ENCODE data around the gene DCUN1D4. TPM values are rescaled to one million over a fixed set of nuclear protein-coding genes. Genes with fewer than 3 reads are reported as not detected.

Gene DCUN1D4
- total RNA-seq, 2 donors from 2014 or later, result 30.7 to 39.1 TPM

DNA sequence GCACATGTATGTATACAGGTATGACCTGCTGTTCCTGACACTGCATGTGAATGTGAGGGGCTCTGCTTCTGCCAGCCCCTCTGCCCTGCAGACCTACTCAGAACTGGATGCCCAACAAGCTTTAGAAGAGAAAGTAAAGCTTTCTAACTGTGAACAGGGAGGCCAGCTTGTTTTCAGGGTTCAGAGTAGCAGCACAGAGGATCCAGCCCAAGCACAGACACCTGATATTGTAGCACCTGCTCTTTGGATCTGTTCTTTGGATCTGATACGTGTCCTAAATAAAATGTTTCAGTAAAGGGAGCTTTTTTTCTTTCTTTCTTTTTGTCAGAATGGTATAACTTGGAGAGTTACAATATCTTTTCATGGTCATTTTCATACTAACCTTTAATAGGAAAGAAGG lies 19.2 kb downstream of the DCUN1D4 start:
- H3K36me3 Mint-ChIP-seq (ENCODE audit: low read depth), result no peaks in the 10 kb centered on the region
- no peak for ATAC-seq
- no peak overlapping the region for H3K27ac Mint-ChIP-seq
- peaks cover 18% of the 10 kb centered on the region for H3K4me1 Mint-ChIP-seq
- no peaks in the 10 kb centered on the region for H3K27me3 Mint-ChIP-seq
- H3K9me3 ChIP-seq (ENCODE audit: control insufficient read depth, low read length, poor library complexity, severe bottlenecking), result no peaks in the 10 kb centered on the region
- H3K4me3 Mint-ChIP-seq, result no peak overlapping the region
- DNase-seq, result no peak

DNA sequence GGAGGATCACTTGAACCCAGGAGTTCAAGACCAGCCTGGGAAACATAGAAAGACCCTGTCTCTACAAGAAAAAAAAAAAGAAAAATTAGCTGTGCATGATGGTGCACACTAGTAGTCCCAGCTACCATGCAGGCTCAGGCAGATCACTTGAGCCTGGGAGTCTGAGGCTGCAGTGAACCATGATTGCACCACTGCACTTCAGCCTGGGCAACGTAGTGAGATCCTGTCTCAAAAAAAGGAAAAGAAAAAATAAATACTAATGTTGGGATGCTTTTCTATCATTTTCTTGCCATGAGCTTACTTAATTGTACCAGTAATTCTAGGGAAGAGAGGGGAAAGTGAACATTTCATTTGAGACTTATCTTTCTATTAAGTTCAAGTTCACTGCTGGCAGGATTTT lies 19.8 kb downstream of the DCUN1D4 start:
- Mint-ChIP-seq H3K4me1 (peaks cover 15% of the 10 kb centered on the region), H3K36me3 (ENCODE audit: low read depth) (no peaks in the 10 kb centered on the region), H3K27ac (no peak overlapping the region), H3K27me3 (no peaks in the 10 kb centered on the region), H3K4me3 (no peak overlapping the region)
- H3K9me3 ChIP-seq (ENCODE audit: control insufficient read depth, low read length, poor library complexity, severe bottlenecking), result no peaks in the 10 kb centered on the region
- DNase-seq (no peak), ATAC-seq (no peak)

DNA sequence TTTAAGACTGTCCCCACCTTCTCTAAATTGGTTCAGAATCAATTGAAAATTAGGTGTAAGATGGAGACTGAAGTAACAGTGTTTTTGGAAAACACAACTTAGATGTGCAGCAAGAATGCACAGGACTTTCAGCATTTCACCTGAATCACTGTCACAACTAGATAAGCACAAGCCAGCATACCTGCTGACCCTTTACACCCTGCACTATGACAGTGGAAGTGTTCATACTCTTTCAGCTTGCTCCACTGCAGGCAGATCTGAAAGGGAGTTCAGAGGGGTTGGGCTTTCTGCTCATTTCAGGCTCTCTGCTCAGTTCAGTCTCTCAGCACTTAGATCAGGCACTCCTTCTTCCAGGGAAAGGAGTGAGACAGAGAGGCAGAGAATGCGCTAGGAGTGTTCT lies 22.8 kb downstream of the DCUN1D4 start:
- Mint-ChIP-seq H3K27ac (no peak overlapping the region), H3K4me1 (peaks cover 7% of the 10 kb centered on the region), H3K36me3 (ENCODE audit: low read depth) (no peaks in the 10 kb centered on the region), H3K4me3 (no peak overlapping the region), H3K27me3 (no peaks in the 10 kb centered on the region)
- H3K9me3 ChIP-seq (ENCODE audit: control insufficient read depth, low read length, poor library complexity, severe bottlenecking), result no peaks in the 10 kb centered on the region
- DNase-seq (no peak), ATAC-seq (no peak)

DNA sequence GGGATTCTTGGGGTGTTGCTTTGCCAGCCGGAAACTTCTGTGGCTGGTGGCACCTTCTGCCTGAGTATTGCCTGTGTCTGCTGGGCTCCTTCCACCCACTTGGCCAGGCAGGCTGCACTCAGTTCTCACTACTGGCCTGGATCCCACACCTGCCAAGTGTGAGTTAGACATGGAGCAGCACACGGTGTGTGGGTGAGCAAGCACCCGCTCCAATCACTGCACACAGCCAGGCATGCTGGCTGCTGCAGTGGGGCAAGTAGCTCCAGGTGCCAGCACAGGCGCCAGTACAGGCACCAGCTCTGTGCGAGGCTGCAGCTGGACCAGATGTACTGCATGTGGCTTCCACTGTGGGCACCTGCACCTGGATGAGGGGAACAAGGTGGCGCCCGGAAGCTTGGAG lies 23.9 kb downstream of the DCUN1D4 start:
- no peak for ATAC-seq
- Mint-ChIP-seq H3K4me1 (peaks cover 4% of the 10 kb centered on the region), H3K36me3 (ENCODE audit: low read depth) (peaks cover 2% of the 10 kb centered on the region), H3K27me3 (no peaks in the 10 kb centered on the region), H3K4me3 (no peak overlapping the region), H3K27ac (no peak overlapping the region)
- no peaks in the 10 kb centered on the region for H3K9me3 ChIP-seq (ENCODE audit: control insufficient read depth, low read length, poor library complexity, severe bottlenecking)
- no peak for DNase-seq

DNA sequence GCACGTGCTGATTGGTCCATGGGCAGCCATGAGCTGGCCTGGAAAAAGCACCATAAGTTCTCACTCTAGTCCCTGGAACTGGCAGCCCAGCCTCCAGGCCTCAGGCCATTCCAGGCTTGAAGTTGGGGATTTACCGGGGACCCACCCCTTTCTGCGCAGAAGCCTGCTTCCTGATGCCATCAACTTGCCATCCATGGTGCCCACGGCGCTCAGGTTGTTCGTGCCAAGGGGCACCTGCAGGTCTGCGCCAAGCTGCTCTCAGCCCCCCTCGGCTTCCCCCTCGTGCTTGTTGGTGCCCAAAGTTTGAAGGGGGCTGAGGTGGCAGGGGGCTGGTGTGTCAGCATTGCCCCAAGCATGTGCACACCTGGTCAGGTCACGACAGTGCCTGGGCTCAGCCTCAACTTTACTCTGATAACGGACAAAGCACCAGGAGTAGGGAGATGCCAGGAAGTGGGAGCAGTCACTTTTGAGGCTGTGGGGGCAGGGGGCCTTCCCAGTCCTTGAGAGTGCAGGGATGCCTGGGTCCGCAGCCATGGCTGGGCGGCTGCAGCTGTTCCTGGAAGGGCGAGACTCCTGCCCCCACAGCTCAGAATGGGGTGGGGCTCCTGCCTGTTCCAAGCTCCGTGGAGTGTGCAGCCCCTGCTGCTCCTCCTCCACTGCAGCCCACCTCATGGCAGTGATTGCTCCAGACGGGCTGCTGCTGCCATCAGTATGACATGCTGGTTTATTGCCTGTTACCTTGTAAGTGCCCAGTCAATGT lies 24.9 kb downstream of the DCUN1D4 start:
- no peak for ATAC-seq
- Mint-ChIP-seq H3K4me1 (peaks cover 6% of the 10 kb centered on the region), H3K36me3 (ENCODE audit: low read depth) (peaks cover 6% of the 10 kb centered on the region), H3K27ac (no peak overlapping the region), H3K4me3 (no peak overlapping the region), H3K27me3 (no peaks in the 10 kb centered on the region)
- no peak for DNase-seq
- H3K9me3 ChIP-seq (ENCODE audit: control insufficient read depth, low read length, poor library complexity, severe bottlenecking), result no peaks in the 10 kb centered on the region

DNA sequence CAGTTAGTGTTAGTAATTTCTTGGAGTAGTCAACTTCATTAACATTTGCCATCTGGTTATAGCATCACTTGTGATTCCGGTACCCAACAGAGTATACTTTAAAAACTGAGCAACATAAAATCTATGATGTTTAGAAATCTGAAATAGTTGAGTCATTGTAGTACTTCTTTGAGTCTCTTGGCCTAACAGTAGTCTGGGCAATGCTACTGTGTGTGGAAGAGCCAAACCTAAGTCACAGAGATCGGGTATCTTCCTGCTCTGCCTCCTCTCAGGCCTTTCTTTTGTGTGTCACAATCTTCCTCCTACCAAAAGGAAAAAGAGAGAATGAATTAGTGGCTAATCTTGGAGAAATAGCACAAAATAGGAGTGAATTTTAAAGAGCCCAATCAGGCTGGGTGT lies 25.5 kb downstream of the DCUN1D4 start:
- H3K27ac Mint-ChIP-seq, result no peak overlapping the region

DNA sequence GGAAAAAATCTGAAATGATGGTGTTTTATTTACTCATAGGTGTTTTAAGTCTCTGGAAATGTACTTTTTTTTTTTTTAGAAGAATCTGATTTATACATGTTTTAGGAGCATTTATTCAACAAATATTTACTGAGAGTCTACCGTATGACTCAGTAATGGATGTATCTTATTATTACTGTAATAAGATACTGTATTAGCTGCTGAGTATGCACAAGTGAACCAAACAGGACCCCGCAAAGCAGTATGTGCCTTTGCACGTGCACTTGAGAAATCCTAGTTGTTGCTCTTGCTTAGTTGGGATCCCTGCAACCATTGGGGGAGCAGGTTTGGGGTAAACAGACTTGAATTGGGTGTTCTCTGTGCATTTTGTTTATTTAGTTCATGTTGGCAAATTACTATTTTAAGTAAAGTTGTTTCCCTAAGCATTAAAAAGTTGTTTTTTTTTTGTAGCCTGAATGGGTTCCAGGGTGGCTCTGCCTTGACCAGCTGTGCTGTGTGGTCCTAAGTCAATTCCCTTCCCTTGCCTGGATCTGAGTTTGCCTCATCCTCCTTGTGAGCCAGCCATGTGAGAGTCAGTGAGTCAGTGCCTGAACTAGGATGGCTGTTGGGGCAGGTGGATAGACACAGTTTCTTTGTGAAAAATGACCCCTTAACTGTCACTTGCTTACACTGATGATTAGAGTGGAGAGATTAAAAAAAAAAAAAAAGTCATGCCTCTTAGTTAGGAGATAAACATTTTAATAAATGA lies 27.7 kb downstream of the DCUN1D4 start:
- ATAC-seq, result no peak
- Mint-ChIP-seq H3K4me3 (no peak overlapping the region), H3K36me3 (ENCODE audit: low read depth) (peaks cover 14% of the 10 kb centered on the region), H3K27me3 (no peaks in the 10 kb centered on the region), H3K27ac (no peak overlapping the region), H3K4me1 (peaks cover 6% of the 10 kb centered on the region)
- no peaks in the 10 kb centered on the region for H3K9me3 ChIP-seq (ENCODE audit: control insufficient read depth, low read length, poor library complexity, severe bottlenecking)
- DNase-seq, result no peak

More for the DNA sequence above, 25.5 kb downstream of the DCUN1D4 start:
- Mint-ChIP-seq H3K4me1 (peaks cover 6% of the 10 kb centered on the region), H3K27me3 (no peaks in the 10 kb centered on the region), H3K36me3 (ENCODE audit: low read depth) (peaks cover 11% of the 10 kb centered on the region), H3K4me3 (no peak overlapping the region)
- no peaks in the 10 kb centered on the region for H3K9me3 ChIP-seq (ENCODE audit: control insufficient read depth, low read length, poor library complexity, severe bottlenecking)
- no peak for DNase-seq
- ATAC-seq, result no peak

DNA sequence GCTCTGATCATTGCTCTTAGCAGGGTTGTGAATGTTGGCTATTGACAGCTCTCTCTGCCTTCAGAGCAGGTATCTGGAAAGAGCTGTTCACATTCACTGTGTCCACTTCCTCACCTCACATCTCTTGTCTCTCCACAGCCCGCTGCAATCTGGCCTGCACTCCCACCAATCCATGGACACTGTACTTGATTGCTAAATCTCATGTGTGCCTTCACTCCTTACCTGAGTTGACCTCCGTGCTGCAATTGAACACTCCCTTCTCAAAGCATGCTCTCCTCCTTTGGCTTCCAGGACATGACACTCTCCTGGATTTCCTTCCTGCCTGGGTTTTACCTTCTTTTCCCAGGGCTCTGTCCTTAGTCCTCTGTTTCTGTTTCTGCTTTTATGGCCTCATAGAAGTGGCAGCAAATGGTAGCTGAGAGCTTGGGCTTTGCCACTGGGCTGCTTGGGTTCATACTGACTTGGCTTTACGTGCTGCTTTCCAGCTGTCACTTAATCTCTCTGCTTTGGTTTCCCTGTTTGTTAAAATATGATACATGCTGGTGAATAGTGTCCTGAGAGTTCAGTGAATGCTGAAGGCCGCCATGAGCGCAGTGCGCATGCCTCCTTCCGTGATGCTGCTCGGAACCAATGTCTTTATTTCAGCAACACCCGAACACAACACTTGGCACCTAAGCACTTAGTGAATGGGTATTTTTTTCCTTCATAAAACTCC lies 29.5 kb downstream of the DCUN1D4 start:
- H3K9me3 ChIP-seq (ENCODE audit: control insufficient read depth, low read length, poor library complexity, severe bottlenecking), result no peaks in the 10 kb centered on the region
- peak overlapping the region; percentile 57 for H3K4me3 Mint-ChIP-seq
- DNase-seq (no peak), ATAC-seq (no peak)
- H3K36me3 Mint-ChIP-seq (ENCODE audit: low read depth), result peaks cover 14% of the 10 kb centered on the region
- H3K27ac Mint-ChIP-seq, result no peak overlapping the region
- peaks cover 6% of the 10 kb centered on the region for H3K4me1 Mint-ChIP-seq
- H3K27me3 Mint-ChIP-seq, result no peaks in the 10 kb centered on the region

DNA sequence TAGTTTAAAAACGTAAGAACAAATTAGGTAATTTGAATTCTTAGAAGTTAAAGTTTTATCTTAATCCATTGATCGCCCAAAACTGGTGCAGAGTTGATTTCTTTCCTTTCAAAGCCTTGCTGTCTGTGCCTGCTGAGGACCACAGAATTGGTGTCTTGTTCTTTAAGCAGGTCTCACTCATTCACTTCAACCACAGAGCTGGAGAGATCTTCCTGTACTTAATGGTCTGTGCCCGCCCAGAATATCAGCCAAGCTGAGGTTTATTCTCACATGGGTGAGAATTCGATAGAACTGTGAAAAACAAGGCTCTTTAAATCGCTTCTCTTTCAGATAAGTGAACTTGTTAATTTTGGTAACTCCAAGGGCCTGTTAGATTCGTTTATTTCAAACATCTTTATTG lies 31.6 kb downstream of the DCUN1D4 start:
- Mint-ChIP-seq H3K4me3 (no peak overlapping the region), H3K36me3 (ENCODE audit: low read depth) (peaks cover 21% of the 10 kb centered on the region), H3K27me3 (no peaks in the 10 kb centered on the region), H3K27ac (no peak overlapping the region), H3K4me1 (peaks cover 14% of the 10 kb centered on the region)
- ATAC-seq, result no peak
- DNase-seq, result no peak
- H3K9me3 ChIP-seq (ENCODE audit: control insufficient read depth, low read length, poor library complexity, severe bottlenecking), result no peaks in the 10 kb centered on the region

DNA sequence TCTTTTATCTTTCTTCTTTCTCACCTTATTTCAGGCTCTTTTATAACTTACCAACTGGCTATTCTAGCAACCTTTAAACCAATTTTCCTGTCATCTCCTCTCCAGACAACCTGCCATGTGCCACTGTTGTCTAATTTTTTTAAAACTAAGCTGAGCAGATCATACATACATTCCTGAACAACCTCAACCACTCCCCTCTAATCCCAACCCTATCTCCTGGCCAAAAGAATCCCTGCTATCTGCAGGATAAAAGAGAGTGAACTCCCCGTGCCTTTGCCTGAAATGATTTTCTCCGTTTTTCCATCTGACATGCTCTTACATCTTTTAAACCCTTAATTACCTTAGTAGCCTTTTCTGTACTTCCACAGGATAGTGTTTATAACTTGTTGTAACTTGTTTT lies 35.5 kb downstream of the DCUN1D4 start:
- ATAC-seq, result no peak
- no peaks in the 10 kb centered on the region for H3K9me3 ChIP-seq (ENCODE audit: control insufficient read depth, low read length, poor library complexity, severe bottlenecking)
- peak overlapping the region; percentile 47 for H3K27ac Mint-ChIP-seq
- no peak for DNase-seq
- peaks cover 15% of the 10 kb centered on the region for H3K36me3 Mint-ChIP-seq (ENCODE audit: low read depth)
- H3K4me1 Mint-ChIP-seq, result peaks cover 7% of the 10 kb centered on the region
- H3K4me3 Mint-ChIP-seq, result no peak overlapping the region
- H3K27me3 Mint-ChIP-seq, result no peaks in the 10 kb centered on the region

DNA sequence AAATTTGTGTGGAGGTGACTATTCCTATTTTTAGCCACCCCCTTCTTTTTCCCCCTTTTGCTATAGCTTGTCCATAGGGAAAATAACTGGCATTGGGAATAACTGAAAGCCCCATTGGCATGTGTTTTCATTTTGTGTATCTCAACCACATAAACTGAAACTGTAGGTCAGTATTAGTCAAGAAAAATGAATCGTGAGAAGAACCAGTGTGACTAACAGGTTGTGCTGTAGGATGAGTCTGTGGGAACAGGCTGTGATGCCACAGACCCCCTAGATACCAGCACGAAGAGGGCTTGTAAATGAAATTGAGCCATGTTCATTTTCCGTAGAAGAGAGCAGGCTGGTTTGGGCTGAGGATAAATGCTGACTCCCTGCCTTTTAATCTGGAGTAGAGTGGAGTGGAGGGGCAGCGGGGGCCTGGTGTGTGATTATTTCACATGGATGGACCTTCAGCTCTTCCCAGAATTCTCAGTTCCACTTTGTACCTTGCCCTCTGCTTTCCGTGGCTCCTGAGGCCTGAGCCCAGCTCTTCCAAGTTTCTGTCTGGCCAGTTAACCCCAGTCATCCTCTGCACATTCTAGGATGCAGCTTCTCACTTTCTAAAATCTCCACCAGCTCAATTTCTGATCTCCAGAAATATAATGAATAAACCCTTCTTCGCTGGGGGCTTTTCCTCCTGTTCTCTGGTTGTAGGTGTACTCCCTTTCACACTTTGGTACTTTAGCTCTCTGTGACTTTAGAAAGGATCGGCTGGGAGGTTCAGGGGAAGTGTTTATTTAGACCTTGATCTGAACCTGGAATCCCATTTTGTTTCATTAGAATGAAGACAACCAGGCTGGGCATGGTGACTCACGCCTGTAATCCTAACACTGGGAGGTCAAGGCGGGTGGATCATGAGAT lies 37.3 kb downstream of the DCUN1D4 start:
- Mint-ChIP-seq H3K27me3 (no peaks in the 10 kb centered on the region), H3K36me3 (ENCODE audit: low read depth) (peaks cover 16% of the 10 kb centered on the region), H3K27ac (peak overlapping the region; percentile 80), H3K4me1 (peaks cover 16% of the 10 kb centered on the region), H3K4me3 (no peak overlapping the region)
- no peak for DNase-seq
- no peaks in the 10 kb centered on the region for H3K9me3 ChIP-seq (ENCODE audit: control insufficient read depth, low read length, poor library complexity, severe bottlenecking)
- ATAC-seq, result no peak

DNA sequence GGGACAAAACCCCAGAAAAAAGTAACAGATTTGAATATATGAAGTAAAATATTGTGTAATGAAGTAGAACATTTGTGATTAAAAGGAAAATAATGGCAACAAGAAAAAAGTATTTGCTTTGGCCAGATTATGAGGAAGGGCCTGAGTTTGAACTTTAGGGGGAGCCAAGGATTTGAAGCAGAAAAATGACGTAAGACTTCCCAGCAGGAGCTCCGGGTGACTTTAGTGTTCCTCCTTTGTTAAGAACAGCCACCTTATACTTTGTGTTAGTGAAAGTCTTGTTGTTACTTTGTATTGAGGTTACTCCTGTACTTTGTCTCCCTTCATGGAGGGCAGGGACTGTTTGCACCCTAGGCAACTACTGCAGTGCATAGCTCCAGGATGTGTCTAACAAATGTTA lies 41.1 kb downstream of the DCUN1D4 start:
- Mint-ChIP-seq H3K36me3 (ENCODE audit: low read depth) (peaks cover 17% of the 10 kb centered on the region), H3K27me3 (no peaks in the 10 kb centered on the region), H3K27ac (no peak overlapping the region), H3K4me3 (no peak overlapping the region), H3K4me1 (peaks cover 18% of the 10 kb centered on the region)
- ATAC-seq (no peak), DNase-seq (no peak)
- no peaks in the 10 kb centered on the region for H3K9me3 ChIP-seq (ENCODE audit: control insufficient read depth, low read length, poor library complexity, severe bottlenecking)

DNA sequence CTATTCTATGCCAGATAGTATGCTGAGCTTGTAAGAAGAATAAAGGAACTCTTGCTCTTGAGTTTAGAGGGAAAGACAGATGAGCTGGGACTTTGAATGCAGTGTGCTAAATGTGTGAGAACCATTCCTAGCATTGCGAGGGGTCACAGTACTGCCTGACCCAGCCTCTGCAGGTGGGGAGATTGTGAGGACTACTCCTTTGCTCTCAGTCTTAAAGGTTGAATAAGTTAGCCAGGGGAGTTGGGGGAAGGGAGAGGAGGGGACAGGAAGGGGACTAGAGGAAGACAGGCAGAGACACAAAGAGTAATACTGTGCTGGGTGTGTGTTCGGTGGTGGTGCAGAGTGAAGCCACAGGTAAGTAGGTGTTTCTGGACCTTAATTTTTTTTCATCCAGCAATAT lies 41.7 kb downstream of the DCUN1D4 start:
- peaks cover 17% of the 10 kb centered on the region for H3K36me3 Mint-ChIP-seq (ENCODE audit: low read depth)
- H3K27me3 Mint-ChIP-seq, result no peaks in the 10 kb centered on the region
- DNase-seq, result no peak
- ATAC-seq, result no peak
- peaks cover 18% of the 10 kb centered on the region for H3K4me1 Mint-ChIP-seq
- H3K27ac Mint-ChIP-seq, result peak overlapping the region; percentile 64
- no peaks in the 10 kb centered on the region for H3K9me3 ChIP-seq (ENCODE audit: control insufficient read depth, low read length, poor library complexity, severe bottlenecking)
- no peak overlapping the region for H3K4me3 Mint-ChIP-seq

Data from T-helper 17 cell (primary cell).